IMR-90 (cell line): ENCODE data around the gene NDUFAF2. TPM values are rescaled to one million over a fixed set of nuclear protein-coding genes. Genes with fewer than 3 reads are reported as not detected.

Experiments
- ATAC-seq: fragments of 200-7000 bp; cut with Tn5 transposase; 2 replicates; pipeline ENCODE4 v1.9.1; 2020; ENCODE audit warnings: low read depth, mild to moderate bottlenecking, moderate library complexity
- BruUV-seq: library from RNA; stranded (reverse); fragments of 400-500 nt; replicated peaks from 2 replicates; lab custom pipeline; 2021; lab: Mats Ljungman, UMichigan
- CTCF ChIA-PET: fragments of 300-600 bp; formaldehyde crosslinking; extraction: SDS; loops from one replicate; lab custom pipeline; 2021; ENCODE audit warnings: antibody characterized with exemption; lab: Yijun Ruan, JAX
- POLR2A ChIA-PET: fragments of 300-600 bp; sonication (Branson Sonifier 250); formaldehyde crosslinking; loops from one replicate; lab custom pipeline; 2022; ENCODE audit warnings: antibody characterized with exemption; ENCODE audit not compliant: unreplicated experiment; lab: Charles Lee
- DNase-seq: peaks from one replicate; pipeline ENCODE4 v3.0.0; 2013
- H2AFZ ChIP-seq: replicated peaks from 2 replicates; pipeline ENCODE3; 2013; ENCODE audit warnings: low read length, mild to moderate bottlenecking; ENCODE audit not compliant: poor library complexity
- H2AK5ac ChIP-seq: 2 replicates; pipeline ENCODE4 v1.6.1; 2013; ENCODE audit warnings: low read depth, low read length, inconsistent platforms
- H2AK9ac ChIP-seq: replicated peaks from 2 replicates; pipeline ENCODE3; 2013; ENCODE audit warnings: mild to moderate bottlenecking, low read depth, low read length, moderate library complexity; ENCODE audit not compliant: poor library complexity
- H2BK120ac ChIP-seq: 2 replicates; pipeline ENCODE4 v1.6.1; 2013; ENCODE audit warnings: low read depth, low read length, inconsistent platforms
- H2BK15ac ChIP-seq: 3 replicates; pipeline ENCODE4 v1.6.1; 2013; ENCODE audit warnings: low read depth, low read length, inconsistent platforms
- H2BK20ac ChIP-seq: 2 replicates; pipeline ENCODE4 v1.6.1; 2013; ENCODE audit warnings: low read depth, mild to moderate bottlenecking, inconsistent platforms, low read length, moderate library complexity
- H2BK5ac ChIP-seq: 2 replicates; pipeline ENCODE4 v1.6.1; 2013; ENCODE audit warnings: mild to moderate bottlenecking, low read depth, low read length, inconsistent platforms; ENCODE audit not compliant: poor library complexity, severe bottlenecking
- H3K14ac ChIP-seq: replicated peaks from 2 replicates; pipeline ENCODE4 v1.6.1; 2013; ENCODE audit warnings: low read depth, low read length, inconsistent platforms
- H3K18ac ChIP-seq: 2 replicates; pipeline ENCODE4 v1.6.1; 2013; ENCODE audit warnings: low read depth, low read length, control low read depth
- H3K23ac ChIP-seq: 2 replicates; pipeline ENCODE4 v1.6.1; 2013; ENCODE audit warnings: low read depth, low read length, inconsistent platforms
- H3K27ac ChIP-seq: 2 replicates; pipeline ENCODE4 v1.5.1; 2013; ENCODE audit warnings: mild to moderate bottlenecking, control low read depth, low read length; ENCODE audit not compliant: insufficient read depth
- H3K27me3 ChIP-seq: 2 replicates; pipeline ENCODE4 v1.6.1; 2013; ENCODE audit warnings: low read length; ENCODE audit not compliant: control insufficient read depth, insufficient read depth
- H3K36me3 ChIP-seq: 2 replicates; pipeline ENCODE4 v1.6.1; 2013; ENCODE audit warnings: low read length, mixed read lengths; ENCODE audit not compliant: control insufficient read depth, insufficient read depth
- H3K4ac ChIP-seq: 2 replicates; pipeline ENCODE4 v1.6.1; 2013; ENCODE audit warnings: low read depth, low read length, inconsistent platforms
- H3K4me1 ChIP-seq: 2 replicates; pipeline ENCODE4 v1.6.1; 2013; ENCODE audit warnings: low read length, mixed read lengths; ENCODE audit not compliant: control insufficient read depth, insufficient read depth
- H3K4me2 ChIP-seq: 2 replicates; pipeline ENCODE4 v1.6.1; 2013; ENCODE audit warnings: low read depth, mild to moderate bottlenecking, control low read depth, low read length, moderate library complexity
- H3K4me3 ChIP-seq: 2 replicates; pipeline ENCODE4 v1.5.1; 2013; ENCODE audit warnings: low read depth, mild to moderate bottlenecking, control low read depth, low read length, moderate library complexity; ENCODE audit not compliant: insufficient read depth
- H3K56ac ChIP-seq: 2 replicates; pipeline ENCODE4 v1.6.1; 2013; ENCODE audit warnings: low read length, inconsistent platforms; ENCODE audit not compliant: insufficient read depth; ENCODE audit errors: extremely low read depth
- H3K79me1 ChIP-seq, 2 experiments: 2 replicates each; pipeline ENCODE4 v1.6.1; 2013; ENCODE audit warnings: low read length in 2 of 2, inconsistent platforms in 1 of 2, low read depth in 1 of 2
- H3K9ac ChIP-seq: 2 replicates; pipeline ENCODE4 v1.6.1; 2013; ENCODE audit warnings: low read depth, low read length, control low read depth
- H3K9me1 ChIP-seq: 2 replicates; pipeline ENCODE4 v1.6.1; 2013; ENCODE audit warnings: low read length, inconsistent platforms; ENCODE audit not compliant: insufficient read depth
- H3K9me3 ChIP-seq: 2 replicates; pipeline ENCODE4 v1.6.1; 2013; ENCODE audit warnings: low read length; ENCODE audit not compliant: control insufficient read depth, insufficient read depth
- H4K20me1 ChIP-seq: 2 replicates; pipeline ENCODE4 v1.6.1; 2013; ENCODE audit warnings: low read length, inconsistent platforms; ENCODE audit not compliant: insufficient read depth
- H4K5ac ChIP-seq: 2 replicates; pipeline ENCODE4 v1.6.1; 2013; ENCODE audit warnings: mild to moderate bottlenecking, low read depth, low read length, control low read depth
- H4K8ac ChIP-seq, 2 experiments: 2 replicates each; pipeline ENCODE4 v1.6.1; 2013; ENCODE audit warnings: low read depth in 2 of 2, low read length in 2 of 2, control low read depth in 1 of 2, inconsistent platforms in 1 of 2
- H4K91ac ChIP-seq: 2 replicates; pipeline ENCODE4 v1.6.1; 2013; ENCODE audit warnings: low read depth, low read length, inconsistent platforms; ENCODE audit not compliant: insufficient read depth
- FOS ChIP-seq: fragments of 150-350 bp; IDR thresholded peaks from 2 replicates; pipeline ENCODE4 v1.6.1; 2016; ENCODE audit warnings: low read depth, low read length
- USF2 ChIP-seq: fragments of 150-350 bp; IDR thresholded peaks from 2 replicates; pipeline ENCODE4 v1.6.1; 2017; ENCODE audit warnings: mild to moderate bottlenecking, antibody characterized with exemption, low read length, low read depth
- WGBS, 2 experiments: methylation state at CpG; one replicate each; pipeline versions ENCODE4 v1.1.5 to v1.1.7; 2013; ENCODE audit warnings: missing lambda C conversion rate in 2 of 2; ENCODE audit not compliant: insufficient read length in 1 of 2; ENCODE audit errors: extremely low coverage in 2 of 2; 5-methylcytosine and 5-hydroxymethylcytosine counted together
- dilution Hi-C: fragments of 300-500 bp; cut with HindIII; formaldehyde crosslinking; loops from one replicate; pipeline ENCODE4 v1.14.3; 2018; ENCODE audit warnings: low sequenced_read_pairs; ENCODE audit not compliant: unreplicated experiment
- in situ Hi-C: fragments of 300-500 bp; cut with MboI; formaldehyde crosslinking; loops from 3 replicates; pipeline ENCODE4 v1.14.3; 2019; ENCODE audit warnings: low sequenced_read_pairs, inconsistent platforms, mixed read lengths
- intact Hi-C: fragments of 100-400 bp; cut with micrococcal nuclease; formaldehyde crosslinking; loops from 2 replicates; pipeline ENCODE4 v1.10.0; 2022
- polyA plus RNA-seq, 3 experiments: library from polyadenylated mRNA; depleted of rRNA; stranded (reverse); fragments of >200 nt; gene quantifications; 2 replicates each; pipeline ENCODE4 v1.2.3, GENCODE V29; 2012; ENCODE audit warnings: low replicate concordance in 1 of 3
- total RNA-seq: library from RNA; depleted of rRNA; stranded (reverse); fragments of >200 nt; gene quantifications from 2 replicates; pipeline ENCODE4 v1.2.3, GENCODE V29; 2012

The NDUFAF2 gene
- total and polyA plus RNA-seq, 2 of the 4 experiments (the other 2 are of a cell fraction): 11.8 to 24.7 TPM

- Histone ChIP-seq H2AFZ (no peak overlapping the region), H3K4me3 (no peak overlapping the region), H3K79me1 (peaks cover 6 to 10% of the 10 kb centered on the region in 2 experiments; a peak in 3 of 4 replicates), H3K9me3 (no peaks in the 10 kb centered on the region), H4K91ac (no peak overlapping the region), H2BK20ac (no peak overlapping the region), H3K18ac (no peak overlapping the region), H3K27me3 (no peaks in the 10 kb centered on the region), H3K27ac (no peak overlapping the region), H2BK5ac (peak overlapping the region; percentile 37), H3K9me1 (peaks cover 3% of the 10 kb centered on the region; the same call in 1 of the 2 replicates), H4K8ac (no peak overlapping the region), H2BK15ac (0 out of 3 replicates have a peak overlapping the region, but pooled peaks have one; percentile 46), H3K4me1 (peaks cover 6% of the 10 kb centered on the region; the same call in 1 of the 2 replicates), H4K20me1 (peaks cover 2% of the 10 kb centered on the region; the same call in 1 of the 2 replicates), H2AK9ac (no peak overlapping the region), H3K9ac (no peak overlapping the region), H2BK120ac (no peak overlapping the region), H3K4ac (no peak overlapping the region), H3K23ac (no peak overlapping the region), H3K4me2 (peak overlapping the region; percentile 77; the same call in 1 of the 2 replicates), H3K14ac (no peak overlapping the region), H3K36me3 (no peaks in the 10 kb centered on the region), H4K5ac (no peak overlapping the region), H2AK5ac (no peak overlapping the region), H3K56ac (no peak overlapping the region)
- CTCF ChIA-PET: interaction anchor here (0.6 kb wide), 1 partner anchor 58 kb away, joined by 3 read pairs; no protein-coding TSS in a partner anchor
- dilution Hi-C loops (no loop called here), in situ Hi-C loops (loop anchor here (10.0 to 25.0 kb wide), 3 partner anchors 272 to 1084 kb away; no protein-coding TSS in a partner anchor), intact Hi-C loops (loop anchor here (5.0 to 10.0 kb wide), 3 partner anchors 96 to 1092 kb away; no protein-coding TSS in a partner anchor)
- ATAC-seq: peak; percentile 65
- TF ChIP-seq FOS (peak; percentile 43; the same call in 1 of the 2 replicates), USF2 (no peak; the same call in 1 of the 2 replicates)
- no TSS peak for BruUV-seq
- whole genome bisulfite sequencing, 2 experiments: no CpG with 5 or more reads among the region's 2 CpGs
- DNase-seq: peak; percentile 91
- POLR2A ChIA-PET: no interaction called here
Observed at GRCh38 chr5:61052882-61053281, 107.9 kb downstream of the NDUFAF2 start.
